Colonic mucosa (tissue), 4 donors: ENCODE data around the gene STT3B. TPM values are rescaled to one million over a fixed set of nuclear protein-coding genes. Genes with fewer than 3 reads are reported as not detected.

Experiments
- DNase-seq: peaks from one replicate; pipeline ENCODE4 v3.0.0-alpha.2; 2020
- H3K27ac ChIP-seq: fragments of 200-600 bp; one replicate; pipeline ENCODE4 v1.8.0; 2021
- H3K27me3 ChIP-seq: fragments of 200-600 bp; one replicate; pipeline ENCODE4 v1.8.0; 2021
- H3K36me3 ChIP-seq: fragments of 200-600 bp; one replicate; pipeline ENCODE4 v1.8.0; 2021
- H3K4me1 ChIP-seq: fragments of 200-600 bp; one replicate; pipeline ENCODE4 v1.8.0; 2021; ENCODE audit warnings: mild to moderate bottlenecking
- H3K4me3 ChIP-seq: fragments of 200-600 bp; one replicate; pipeline ENCODE4 v1.8.0; 2021
- H3K9ac ChIP-seq, 2 donors: one replicate each; pipeline ENCODE4 v1.7.0; 2013; ENCODE audit warnings: control low read depth in 2 of 2, low read depth in 2 of 2, low read length in 2 of 2
- H3K9me3 ChIP-seq: fragments of 200-600 bp; one replicate; pipeline ENCODE4 v1.8.0; 2021
- intact Hi-C: fragments of 100-400 bp; cut with DNase I; formaldehyde crosslinking; loops from one replicate; pipeline ENCODE4 v1.14.1; 2022
- total RNA-seq, 2 donors: library from RNA; stranded (reverse); fragmentation: NEBNext Ultra II Directional in 1 of 2; extraction: Animal tissue kit (Norgen Biotek cat#: 25700) in 1 of 2; gene quantifications; one replicate each; pipeline ENCODE4 v1.2.1, GENCODE V29; 2021
- TF ChIP-seq, protein P1 (sequence below): fragments of 200-600 bp; IDR thresholded peaks from one replicate; pipeline ENCODE4 v1.8.0; 2022; ENCODE audit warnings: antibody characterized with exemption, mild to moderate bottlenecking
- donor health status: healthy.
- donor health status: DM: no; HTN: no; CAD: no.
- donor health status: DM: no; HTN: no; CAD: no.

The STT3B gene
- total RNA-seq, 2 donors from 2014 or later, result 118 to 143 TPM

DNA sequence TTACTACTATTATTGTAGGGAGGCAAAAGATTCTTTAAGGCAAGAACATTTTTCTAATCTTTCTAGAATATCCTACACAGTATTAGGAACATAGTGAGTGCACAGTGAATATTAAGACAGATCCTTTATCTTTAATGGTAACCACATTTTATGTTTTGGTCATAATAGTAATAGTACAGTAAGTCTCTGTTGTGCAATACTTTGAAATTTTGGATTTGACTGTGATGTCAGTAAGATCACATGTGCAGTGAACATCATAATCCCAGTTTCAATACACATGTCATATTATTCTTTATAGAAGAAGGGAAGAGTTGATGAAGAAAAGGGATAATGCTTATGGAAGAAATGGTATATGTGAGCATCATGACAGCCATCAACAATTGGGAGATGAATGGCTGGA, 10.7 kb downstream of the STT3B start:
- no peak for DNase-seq
- Histone ChIP-seq H3K4me1 (no peaks in the 10 kb centered on the region), H3K36me3 (no peaks in the 10 kb centered on the region), H3K27ac (no peak overlapping the region), H3K4me3 (no peak overlapping the region), H3K9ac (no peak overlapping the region), H3K9me3 (no peaks in the 10 kb centered on the region), H3K27me3 (no peaks in the 10 kb centered on the region)
- intact Hi-C loops, result no loop called here
- TF ChIP-seq, protein P1, sequence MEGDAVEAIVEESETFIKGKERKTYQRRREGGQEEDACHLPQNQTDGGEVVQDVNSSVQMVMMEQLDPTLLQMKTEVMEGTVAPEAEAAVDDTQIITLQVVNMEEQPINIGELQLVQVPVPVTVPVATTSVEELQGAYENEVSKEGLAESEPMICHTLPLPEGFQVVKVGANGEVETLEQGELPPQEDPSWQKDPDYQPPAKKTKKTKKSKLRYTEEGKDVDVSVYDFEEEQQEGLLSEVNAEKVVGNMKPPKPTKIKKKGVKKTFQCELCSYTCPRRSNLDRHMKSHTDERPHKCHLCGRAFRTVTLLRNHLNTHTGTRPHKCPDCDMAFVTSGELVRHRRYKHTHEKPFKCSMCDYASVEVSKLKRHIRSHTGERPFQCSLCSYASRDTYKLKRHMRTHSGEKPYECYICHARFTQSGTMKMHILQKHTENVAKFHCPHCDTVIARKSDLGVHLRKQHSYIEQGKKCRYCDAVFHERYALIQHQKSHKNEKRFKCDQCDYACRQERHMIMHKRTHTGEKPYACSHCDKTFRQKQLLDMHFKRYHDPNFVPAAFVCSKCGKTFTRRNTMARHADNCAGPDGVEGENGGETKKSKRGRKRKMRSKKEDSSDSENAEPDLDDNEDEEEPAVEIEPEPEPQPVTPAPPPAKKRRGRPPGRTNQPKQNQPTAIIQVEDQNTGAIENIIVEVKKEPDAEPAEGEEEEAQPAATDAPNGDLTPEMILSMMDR, result no peak

DNA sequence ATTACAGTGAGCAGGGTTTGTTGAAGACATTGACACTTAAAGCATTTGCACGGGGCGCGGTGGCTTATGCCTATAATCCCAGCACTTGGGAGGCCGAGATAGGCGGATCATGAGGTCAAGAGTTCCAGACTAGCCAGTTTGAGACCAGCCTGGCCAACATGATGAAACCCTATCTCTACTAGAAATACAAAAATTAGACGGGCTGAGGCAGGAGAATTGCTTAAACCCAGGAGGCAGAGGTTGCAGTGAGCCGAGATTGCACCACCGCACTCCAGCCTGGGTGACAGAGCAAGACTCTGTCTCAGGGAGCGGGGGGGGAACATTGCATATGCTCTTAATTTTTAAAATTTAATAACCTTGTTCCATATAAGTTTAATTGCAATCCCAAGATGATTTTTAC, 11.9 kb downstream of the STT3B start:
- H3K4me1 ChIP-seq, result no peaks in the 10 kb centered on the region
- TF ChIP-seq, protein P1, result no peak
- intact Hi-C loops, result no loop called here

DNA sequence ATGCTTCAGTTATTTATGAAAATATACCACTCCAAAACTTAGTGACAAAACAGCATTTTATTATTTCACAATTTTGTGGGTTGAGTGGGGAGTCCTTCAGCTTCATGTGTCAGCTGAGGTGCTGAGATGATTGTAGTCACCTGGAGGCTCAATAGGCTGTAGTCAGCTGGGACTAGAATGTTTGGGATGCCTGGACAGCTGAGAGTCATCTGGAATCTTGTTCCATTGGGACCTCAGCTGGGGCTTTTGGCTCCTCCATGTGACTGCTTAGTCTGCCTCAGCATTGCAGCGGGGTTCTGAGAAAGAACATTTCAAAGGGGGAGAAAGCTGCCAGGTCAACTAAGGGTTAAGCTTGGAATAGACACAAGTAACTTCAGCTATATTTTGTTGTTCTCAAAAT, 13.4 kb downstream of the STT3B start:
- Histone ChIP-seq H3K36me3 (no peaks in the 10 kb centered on the region), H3K4me1 (no peaks in the 10 kb centered on the region), H3K4me3 (no peak overlapping the region), H3K9ac (no peak overlapping the region), H3K27ac (no peak overlapping the region), H3K9me3 (no peaks in the 10 kb centered on the region), H3K27me3 (no peaks in the 10 kb centered on the region)
- DNase-seq, result no peak
- TF ChIP-seq, protein P1, result no peak
- intact Hi-C loops, result no loop called here

More for the DNA sequence above, 11.9 kb downstream of the STT3B start:
- Histone ChIP-seq H3K27ac (no peak overlapping the region), H3K36me3 (no peaks in the 10 kb centered on the region), H3K27me3 (no peaks in the 10 kb centered on the region), H3K4me3 (no peak overlapping the region), H3K9me3 (no peaks in the 10 kb centered on the region), H3K9ac (no peak overlapping the region)
- no peak for DNase-seq

- Histone ChIP-seq H3K27me3 (no peaks in the 10 kb centered on the region), H3K27ac (no peak overlapping the region), H3K9ac (no peak overlapping the region), H3K4me1 (no peaks in the 10 kb centered on the region), H3K36me3 (no peaks in the 10 kb centered on the region), H3K9me3 (no peaks in the 10 kb centered on the region), H3K4me3 (no peak overlapping the region)
- intact Hi-C loops, result no loop called here
- no peak for DNase-seq
- TF ChIP-seq, protein P1, result no peak
Measured at GRCh38 chr3:31546725-31547124, 14.0 kb downstream of the STT3B start.

GRCh38 chr3:31550452-31551251, 17.9 kb downstream of the STT3B start:
- Histone ChIP-seq H3K27me3 (no peaks in the 10 kb centered on the region), H3K27ac (no peak overlapping the region), H3K9ac (no peak overlapping the region), H3K4me3 (no peak overlapping the region), H3K36me3 (no peaks in the 10 kb centered on the region), H3K9me3 (no peaks in the 10 kb centered on the region), H3K4me1 (no peaks in the 10 kb centered on the region)
- DNase-seq, result no peak
- intact Hi-C loops, result loop anchor here (5.0 kb wide), 1 partner anchor 217 kb away; no protein-coding TSS in a partner anchor
- TF ChIP-seq, protein P1, result peak; percentile 48
